Fibroblast of the aortic adventitia (primary cell): ENCODE measurements around the gene CPA3. TPM values are rescaled to one million over a fixed set of nuclear protein-coding genes. Genes with fewer than 3 reads are reported as not detected.
A peak's percentile ranks its signal among the peaks of the same experiment; 100 is the strongest.

ENCODE experiments used
- DNase-seq: peaks from one replicate; pipeline ENCODE4 v3.0.0-alpha.2; 2010; ENCODE audit warnings: low read depth
- H3K4me3 ChIP-seq: 2 replicates; pipeline ENCODE4 v1.5.1; 2011; ENCODE audit warnings: low read depth, mild to moderate bottlenecking, control low read depth, low read length, moderate library complexity
- total RNA-seq: library from RNA; depleted of rRNA; stranded (reverse); fragments of >200 nt; gene quantifications from 2 replicates; pipeline ENCODE4 v1.2.3, GENCODE V29; 2012; ENCODE audit warnings: low replicate concordance
- TF ChIP-seq, protein P1 (sequence below): IDR thresholded peaks from 2 replicates; pipeline ENCODE4 v1.5.1; 2011; ENCODE audit warnings: mild to moderate bottlenecking, low read length, control low read depth, inconsistent platforms; ENCODE audit not compliant: insufficient read depth

The CPA3 gene
- total RNA-seq, 1 donor = 0.18 TPM

- H3K4me3 ChIP-seq = no peak overlapping the region
- TF ChIP-seq, protein P1, sequence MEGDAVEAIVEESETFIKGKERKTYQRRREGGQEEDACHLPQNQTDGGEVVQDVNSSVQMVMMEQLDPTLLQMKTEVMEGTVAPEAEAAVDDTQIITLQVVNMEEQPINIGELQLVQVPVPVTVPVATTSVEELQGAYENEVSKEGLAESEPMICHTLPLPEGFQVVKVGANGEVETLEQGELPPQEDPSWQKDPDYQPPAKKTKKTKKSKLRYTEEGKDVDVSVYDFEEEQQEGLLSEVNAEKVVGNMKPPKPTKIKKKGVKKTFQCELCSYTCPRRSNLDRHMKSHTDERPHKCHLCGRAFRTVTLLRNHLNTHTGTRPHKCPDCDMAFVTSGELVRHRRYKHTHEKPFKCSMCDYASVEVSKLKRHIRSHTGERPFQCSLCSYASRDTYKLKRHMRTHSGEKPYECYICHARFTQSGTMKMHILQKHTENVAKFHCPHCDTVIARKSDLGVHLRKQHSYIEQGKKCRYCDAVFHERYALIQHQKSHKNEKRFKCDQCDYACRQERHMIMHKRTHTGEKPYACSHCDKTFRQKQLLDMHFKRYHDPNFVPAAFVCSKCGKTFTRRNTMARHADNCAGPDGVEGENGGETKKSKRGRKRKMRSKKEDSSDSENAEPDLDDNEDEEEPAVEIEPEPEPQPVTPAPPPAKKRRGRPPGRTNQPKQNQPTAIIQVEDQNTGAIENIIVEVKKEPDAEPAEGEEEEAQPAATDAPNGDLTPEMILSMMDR = no peak
- no peak for DNase-seq
Measured at GRCh38 chr3:148938306-148938705, 73.2 kb downstream of the CPA3 start.

GRCh38 chr3:148938936-148939335 is 73.8 kb downstream of the CPA3 start:
- no peak overlapping the region for H3K4me3 ChIP-seq
- no peak for DNase-seq
- TF ChIP-seq, protein P1 = no peak

- H3K4me3 ChIP-seq = no peak overlapping the region
- TF ChIP-seq, protein P1 = no peak
- no peak for DNase-seq
Measured at GRCh38 chr3:148940983-148941382, 75.9 kb downstream of the CPA3 start.

DNA sequence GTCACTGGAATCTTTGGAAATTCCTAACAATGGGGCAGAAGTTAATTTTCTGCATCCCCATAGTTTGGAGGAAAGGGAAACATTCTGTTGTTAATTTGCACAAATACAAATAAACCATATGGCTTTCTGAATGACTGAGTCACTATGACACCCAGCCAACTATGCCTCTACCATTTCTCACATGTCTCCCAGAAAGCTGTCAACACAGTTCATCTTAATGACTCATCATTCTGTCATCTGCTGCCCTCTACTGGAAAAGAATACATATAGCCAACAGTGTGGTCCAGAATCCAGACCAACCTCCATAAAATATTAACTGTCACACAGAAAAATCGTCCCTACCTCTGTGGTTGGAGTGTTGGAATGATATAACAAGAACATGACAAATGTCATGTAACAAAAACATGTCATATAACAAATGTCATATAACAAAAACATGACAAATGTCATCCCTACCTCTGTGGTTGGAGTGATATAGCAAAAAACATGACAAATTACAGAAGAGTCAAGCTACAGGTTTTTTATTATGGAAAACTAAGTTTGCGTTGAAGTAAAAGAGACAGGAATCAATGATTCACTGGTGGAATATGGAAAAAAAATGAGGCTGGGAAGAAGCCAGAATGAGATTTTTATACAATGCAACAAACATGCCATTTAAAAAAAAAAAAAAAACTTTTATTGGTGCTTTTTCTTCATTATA is 78.6 kb downstream of the CPA3 start:
- TF ChIP-seq, protein P1 = peak; percentile 62
- peak; percentile 85 for DNase-seq
- H3K4me3 ChIP-seq = no peak overlapping the region

DNA sequence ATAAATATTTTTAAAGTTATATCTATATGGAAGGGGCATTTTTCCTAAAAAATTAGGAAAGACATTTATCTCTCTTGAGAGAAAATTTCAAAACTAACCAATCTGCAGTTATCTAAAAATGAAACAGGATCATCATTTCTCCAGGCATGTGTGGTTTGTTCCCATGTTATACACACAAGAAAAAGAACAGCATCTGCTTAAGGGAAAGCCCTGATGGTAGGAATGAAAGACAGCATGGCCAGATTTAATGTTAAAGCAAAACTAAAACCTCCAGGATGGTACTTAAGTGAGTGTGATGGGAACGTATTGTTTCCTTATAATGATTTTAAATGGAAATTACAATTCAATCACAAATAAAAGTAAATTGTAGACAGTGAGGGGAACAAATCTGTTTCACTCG is 80.0 kb downstream of the CPA3 start:
- DNase-seq = no peak
- no peak overlapping the region for H3K4me3 ChIP-seq
- TF ChIP-seq, protein P1 = no peak

Other genes with a start within 250 kb of the CPA3 start
- 2.4 and 3.2 TPM in 2 replicates for gene AGTR1, start 167.4 kb upstream of the CPA3 start, total RNA-seq
- 0.18 and 5.6 TPM in 2 replicates for gene CPB1, start 37.5 kb upstream of the CPA3 start, total RNA-seq
- gene GYG1, start 126.2 kb downstream of the CPA3 start, total RNA-seq = 15.0 and 53.4 TPM in 2 replicates
- 59.4 and 61.4 TPM in 2 replicates for gene HLTF, start 221.2 kb downstream of the CPA3 start, total RNA-seq